Right ventricle myocardium superior (tissue), 1 donor: ENCODE measurements around the gene COA3. TPM values are rescaled to one million over a fixed set of nuclear protein-coding genes. Genes with fewer than 3 reads are reported as not detected.
"Not testable (repeated sequence)": the region's sequence is repeated elsewhere in the genome, so short reads cannot be mapped to it uniquely, and the experiment has no call there.

Source experiments
- ATAC-seq: fragments of 200-7000 bp; cut with Tn5 transposase; one replicate; pipeline ENCODE4 v1.9.1; 2020; ENCODE audit warnings: mild to moderate bottlenecking; ENCODE audit not compliant: poor library complexity
- DNase-seq: peaks from one replicate; pipeline ENCODE4 v3.0.0-alpha.2; 2020
- intact Hi-C: fragments of 100-400 bp; cut with DNase I; formaldehyde crosslinking; loops from one replicate; pipeline ENCODE4 v1.11.2; 2022
- microRNA-seq: library from miRNA; unstranded; fragments of <30 nt; microRNA quantifications from one replicate; pipeline ENCODE4 v1.2.0, GENCODE V29; 2020
- total RNA-seq: library from RNA; stranded (reverse); fragmentation: NEBNext Ultra II Directional; extraction: Animal tissue kit (Norgen Biotek cat#: 25700); gene quantifications from one replicate; pipeline ENCODE4 v1.2.1, GENCODE V29; 2021
- donor health status: DM: no; HTN: yes; CAD: no; lungs with severe emphysema.

The COA3 gene
- total RNA-seq, 1 donor from 2014 or later: 67.2 TPM

GRCh38 chr17:42768006-42768405 is 30.5 kb downstream of the COA3 start:
- ATAC-seq: not testable (repeated sequence)
- intact Hi-C loops: loop anchor here (10.0 kb wide), 1 partner anchor 183 kb away; no protein-coding TSS in a partner anchor

GRCh38 chr17:42767512-42767911 is 31.0 kb downstream of the COA3 start:
- DNase-seq (no peak), ATAC-seq (no peak)
- intact Hi-C loops: loop anchor here (10.0 kb wide), 1 partner anchor 183 kb away; no protein-coding TSS in a partner anchor

More at GRCh38 chr17:42768006-42768405, 30.5 kb downstream of the COA3 start:
- DNase-seq: not testable (repeated sequence)

GRCh38 chr17:42766124-42766523 is 32.4 kb downstream of the COA3 start:
- no peak for ATAC-seq
- no peak for DNase-seq
- intact Hi-C loops: loop anchor here (10.0 kb wide), 1 partner anchor 181 kb away; no protein-coding TSS in a partner anchor

DNA sequence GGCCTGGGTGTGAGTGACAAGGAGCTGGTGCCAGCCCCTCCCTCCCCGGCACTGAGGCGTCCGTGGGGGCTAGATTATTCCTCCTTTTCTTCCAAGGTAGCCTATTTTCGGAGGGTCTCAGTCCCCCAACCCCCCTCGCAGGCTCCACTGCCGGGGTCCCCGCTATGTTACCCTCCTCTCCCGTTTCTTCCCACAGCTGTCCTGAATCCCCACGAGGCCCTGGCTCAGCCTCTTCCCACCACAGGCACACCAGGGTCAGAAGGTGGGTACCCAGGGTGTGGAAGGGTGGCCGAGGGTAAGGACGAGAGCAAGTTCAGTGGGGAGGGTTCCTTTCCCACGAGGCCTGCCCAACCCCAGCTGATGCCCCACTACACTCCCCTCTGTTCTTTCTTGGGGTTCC is 36.9 kb downstream of the COA3 start:
- intact Hi-C loops: loop anchor here (2.0 to 10.0 kb wide), 2 partner anchors 41 to 177 kb away; no protein-coding TSS in a partner anchor
- no peak for ATAC-seq
- no peak for DNase-seq

DNA sequence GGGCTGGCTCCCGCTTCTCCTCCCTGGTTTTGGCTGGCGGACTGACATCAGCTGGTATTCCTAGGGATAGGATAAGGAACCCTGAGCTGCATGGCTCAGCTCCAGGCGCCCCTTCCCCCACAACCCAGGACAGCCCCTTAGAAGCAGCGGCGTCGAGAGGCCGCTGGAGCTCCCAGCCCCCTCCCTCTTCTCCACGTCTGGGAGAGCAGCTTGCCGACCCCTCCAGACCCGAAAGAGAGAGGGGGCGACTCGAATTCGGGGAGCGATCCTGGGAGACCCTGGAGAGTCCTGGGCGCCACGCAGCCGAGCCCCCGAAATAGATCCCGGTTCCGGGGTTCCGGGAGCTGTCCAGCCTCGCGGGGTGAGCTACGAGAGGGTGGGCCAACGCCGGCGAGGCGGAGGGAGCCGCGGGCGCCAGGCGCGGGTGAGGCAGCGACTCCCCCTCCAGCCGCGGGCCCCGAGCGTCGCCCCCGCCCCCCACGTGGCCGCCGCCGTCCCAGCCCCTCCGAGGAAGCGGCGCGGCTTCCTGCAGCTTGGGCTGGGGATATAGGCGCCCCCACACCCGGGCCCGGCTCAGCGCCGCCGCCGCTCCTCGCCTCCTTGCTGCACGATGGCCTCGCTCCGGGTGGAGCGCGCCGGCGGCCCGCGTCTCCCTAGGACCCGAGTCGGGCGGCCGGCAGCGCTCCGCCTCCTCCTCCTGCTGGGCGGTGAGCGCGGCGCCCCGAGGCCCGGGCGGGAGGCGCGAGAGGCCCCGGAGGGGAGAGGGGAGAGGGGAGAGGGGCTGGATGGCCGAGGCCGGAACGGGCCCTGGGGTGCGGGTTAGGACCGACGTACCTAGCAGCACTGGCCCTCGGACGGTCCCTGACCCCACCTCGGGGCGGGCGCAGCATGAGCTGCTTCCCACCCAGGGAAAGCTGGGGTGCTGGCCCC is 37.6 kb downstream of the COA3 start, which contains the start of gene RAMP2:
RAMP2 (plus strand) TSS at position 576 of the 930 bp plus-strand sequence; CDS start at position 611, 35 bp downstream.
- intact Hi-C loops: loop anchor here (10.0 kb wide), 1 partner anchor 176 kb away; no protein-coding TSS in a partner anchor
- peak; percentile 59 for DNase-seq
- peak; percentile 60 for ATAC-seq

GRCh38 chr17:42759982-42760651 is 38.4 kb downstream of the COA3 start:
- ATAC-seq: no peak
- DNase-seq: no peak
- intact Hi-C loops: loop anchor here (10.0 kb wide), 1 partner anchor 175 kb away; no protein-coding TSS in a partner anchor

DNA sequence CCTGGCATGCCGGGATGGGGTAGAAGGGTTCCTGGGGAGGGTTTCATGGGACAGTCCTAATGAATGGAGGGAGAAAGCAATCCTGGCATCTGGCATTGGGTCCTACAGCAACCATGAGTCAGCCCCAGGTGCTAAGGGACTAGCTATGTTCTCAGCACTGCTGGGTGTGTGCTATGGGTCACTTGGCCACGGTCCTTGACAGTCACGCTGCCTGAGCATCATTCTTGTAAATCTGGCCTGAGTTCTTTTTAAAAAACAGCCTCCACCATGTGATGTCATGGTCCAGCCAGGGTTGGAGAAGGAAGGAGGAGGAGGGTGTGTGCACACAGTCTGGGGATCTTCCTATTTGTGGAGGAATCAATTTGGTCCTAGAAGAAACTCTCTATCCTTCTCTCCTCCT is 43.7 kb downstream of the COA3 start:
- intact Hi-C loops: no loop called here
- ATAC-seq (peak; percentile 83), DNase-seq (peak; percentile 72)

DNA sequence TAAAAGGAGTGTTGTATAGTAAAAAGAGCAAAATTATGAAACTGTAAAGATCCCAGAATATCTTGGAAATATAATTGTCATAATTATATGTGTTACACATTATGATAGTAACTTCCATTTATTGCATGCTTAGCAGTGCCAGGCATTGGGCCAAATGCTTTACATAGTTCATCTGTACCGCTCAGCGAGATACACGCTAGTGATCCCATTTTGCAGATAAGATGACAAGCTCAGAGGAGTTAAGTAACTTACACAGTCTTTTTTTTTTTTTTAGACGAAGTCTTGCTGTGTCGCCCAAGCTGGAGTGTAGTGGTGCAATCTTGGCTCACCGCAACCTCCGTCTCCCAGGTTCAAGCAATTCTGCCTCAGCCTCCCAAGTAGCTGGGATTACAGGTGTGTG is 46.9 kb downstream of the COA3 start:
- DNase-seq: no peak
- intact Hi-C loops: no loop called here
- ATAC-seq: no peak

DNA sequence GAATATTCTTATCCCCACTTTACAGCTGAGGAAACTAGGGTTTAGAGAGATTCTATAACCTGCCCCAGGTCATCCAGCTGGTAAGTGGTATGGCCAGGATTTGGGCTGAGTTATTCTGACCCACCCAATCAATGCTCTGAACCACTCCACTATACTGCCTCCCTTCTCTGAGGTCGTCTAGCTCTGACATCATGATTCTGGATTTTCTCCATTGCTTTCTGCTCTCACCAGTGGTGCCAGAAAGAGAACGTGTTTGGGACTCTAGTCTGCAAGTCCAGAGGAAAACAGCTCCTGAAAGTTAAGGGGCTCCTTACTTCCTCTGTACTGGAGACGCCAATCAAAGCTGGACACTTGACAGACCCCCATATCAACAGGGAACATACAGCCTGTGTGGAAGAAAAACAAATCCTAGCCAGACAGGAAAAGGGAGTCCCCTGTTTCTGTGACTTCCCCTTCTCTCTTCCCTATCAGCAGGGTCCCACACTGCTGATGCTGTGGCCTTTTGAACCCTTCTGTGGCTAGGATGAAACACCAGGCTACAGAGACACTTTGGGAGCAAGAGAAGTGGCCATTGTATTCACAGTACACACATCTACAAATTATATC is 47.7 kb downstream of the COA3 start:
- no peak for DNase-seq
- intact Hi-C loops: no loop called here

DNA sequence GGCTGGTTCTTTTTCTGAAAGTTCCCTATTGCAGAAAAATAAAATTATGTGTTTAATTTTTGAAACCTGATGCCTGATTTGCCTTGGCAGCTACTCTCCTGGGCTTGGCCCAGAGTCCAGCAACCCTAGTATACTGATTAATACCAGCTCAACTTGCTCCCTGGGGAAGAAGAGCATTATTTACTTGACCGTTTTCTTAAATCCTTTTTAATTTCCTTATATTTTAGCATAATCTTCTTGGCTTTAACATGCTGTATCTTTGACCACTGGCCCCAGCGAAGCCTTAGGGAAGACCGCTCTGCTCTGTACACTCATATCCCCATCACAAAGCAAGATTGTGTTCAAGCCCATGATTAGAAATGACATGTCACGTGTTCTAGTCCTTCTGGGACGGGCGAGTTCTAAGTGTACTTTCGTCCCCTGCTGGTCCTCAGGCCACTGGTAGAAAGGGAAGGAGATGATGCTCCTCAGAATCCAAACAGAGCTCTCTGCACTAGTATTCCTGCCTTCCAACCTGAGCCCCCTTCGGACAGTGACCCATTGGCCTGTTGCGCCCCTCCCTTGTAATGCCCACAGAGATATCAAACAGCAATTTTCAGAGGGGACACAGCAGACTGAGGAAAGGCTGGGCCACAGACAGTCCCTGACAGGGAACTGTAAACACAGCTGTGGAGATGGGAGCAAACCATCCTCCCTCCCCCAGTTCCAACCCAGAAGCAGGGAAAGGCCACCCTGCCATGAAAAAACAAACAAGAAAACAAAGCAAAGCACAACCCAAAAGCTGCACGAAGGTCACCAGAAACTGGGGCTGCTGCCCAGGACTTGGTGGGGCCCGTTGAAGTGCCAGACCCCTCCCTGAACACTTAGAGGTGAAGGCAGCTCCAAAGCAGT is 49.4 kb downstream of the COA3 start:
- ATAC-seq: no peak
- intact Hi-C loops: no loop called here
- DNase-seq: no peak

More for the DNA sequence above, 47.7 kb downstream of the COA3 start:
- ATAC-seq: peak; percentile 9

- ATAC-seq (no peak), DNase-seq (peak; percentile 55)
- intact Hi-C loops: no loop called here
Measured at GRCh38 chr17:42748202-42748907, 50.1 kb downstream of the COA3 start.

Small RNA genes lying within 50 kb of the gene (microRNA-seq; reads per million reads assigned to microRNA genes)
- not detected for gene MIR6781

Other genes starting within 250 kb of the COA3 start
- 0.78 TPM for gene HSD17B1, start 245.8 kb downstream of the COA3 start, total RNA-seq
- 41.6 TPM for gene COASY, start 236.6 kb downstream of the COA3 start, total RNA-seq
- gene MLX, start 231.6 kb downstream of the COA3 start, total RNA-seq: 69.1 TPM
- gene PSMC3IP, start 221.0 kb downstream of the COA3 start, total RNA-seq: 2.3 TPM
- gene RETREG3, start 189.3 kb downstream of the COA3 start, total RNA-seq: 21.4 TPM
- 49.1 TPM for gene TUBG1, start 189.0 kb downstream of the COA3 start, total RNA-seq
- gene TUBG2, start 139.4 kb downstream of the COA3 start, total RNA-seq: 12.4 TPM
- 27.5 TPM for gene PLEKHH3, start 121.7 kb downstream of the COA3 start, total RNA-seq
- 1.0 TPM for gene CCR10, start 116.9 kb downstream of the COA3 start, total RNA-seq
- gene CNTNAP1, start 116.2 kb downstream of the COA3 start, total RNA-seq: 4.2 TPM
- 47.2 TPM for gene EZH1, start 53.7 kb downstream of the COA3 start, total RNA-seq
- gene RAMP2, start 37.5 kb downstream of the COA3 start, total RNA-seq: 38.2 TPM
- 30.3 TPM for gene VPS25, start 25.3 kb downstream of the COA3 start, total RNA-seq
- not detected for gene WNK4, start 18.1 kb downstream of the COA3 start, total RNA-seq
- gene CNTD1, start 157 bp upstream of the COA3 start, total RNA-seq: not detected
- gene BECN1, start 25.6 kb upstream of the COA3 start, total RNA-seq: 78.0 TPM
- 74.7 TPM for gene PSME3, start 34.7 kb upstream of the COA3 start, total RNA-seq
- 0.32 TPM for gene AOC2, start 45.9 kb upstream of the COA3 start, total RNA-seq
- 8.3 TPM for gene AOC3, start 52.5 kb upstream of the COA3 start, total RNA-seq
- not detected for gene G6PC1, start 102.1 kb upstream of the COA3 start, total RNA-seq
- gene AARSD1, start 165.8 kb upstream of the COA3 start, total RNA-seq: 30.6 TPM
- 50.6 TPM for gene PTGES3L, start 181.4 kb upstream of the COA3 start, total RNA-seq
- 10.0 TPM for gene RUNDC1, start 181.9 kb upstream of the COA3 start, total RNA-seq
- gene RPL27, start 199.7 kb upstream of the COA3 start, total RNA-seq: 675 TPM
- gene IFI35, start 208.1 kb upstream of the COA3 start, total RNA-seq: 14.4 TPM
- gene VAT1, start 223.7 kb upstream of the COA3 start, total RNA-seq: 89.7 TPM
- gene RND2, start 226.5 kb upstream of the COA3 start, total RNA-seq: 0.65 TPM